Right lobe of liver (tissue), 6 donors: Measurements from ENCODE around the gene C2CD4B. TPM values are rescaled to one million over a fixed set of nuclear protein-coding genes. Genes with fewer than 3 reads are reported as not detected.

Experiments used
- ATAC-seq, 4 donors: fragments of 200-7000 bp; cut with Tn5 transposase; one replicate each; pipeline ENCODE4 v1.9.1; 2020; ENCODE audit warnings: mild to moderate bottlenecking in 4 of 4, moderate library complexity in 4 of 4
- DNase-seq, 3 donors: peaks; one replicate each; pipeline ENCODE4 v3.0.0-alpha.2; 2020
- H3K27ac ChIP-seq, 3 donors: fragments of 200-600 bp; one replicate each; pipeline ENCODE4 v1.8.0; 2022
- H3K27me3 ChIP-seq, 2 donors: fragments of 200-600 bp; one replicate each; pipeline ENCODE4 v1.8.0; 2022
- H3K36me3 ChIP-seq, 4 donors: fragments of 200-600 bp; sonication (generic) in 1 of 4; one replicate each; pipeline versions ENCODE4 v1.5.1 to v1.8.0; 2017 to 2022; ENCODE audit warnings: control low read depth in 1 of 4
- H3K4me1 ChIP-seq, 4 donors: fragments of 200-600 bp; sonication (generic) in 1 of 4; one replicate each; pipeline versions ENCODE4 v1.5.1 to v1.8.0; 2017 to 2022; ENCODE audit warnings: control low read depth in 1 of 4
- H3K4me3 ChIP-seq, 3 donors: fragments of 200-600 bp; one replicate each; pipeline ENCODE4 v1.8.0; 2022
- H3K9me3 ChIP-seq, 4 donors: fragments of 200-600 bp; sonication (generic) in 1 of 4; one replicate each; pipeline versions ENCODE4 v1.5.1 to v1.8.0; 2017 to 2022; ENCODE audit warnings: control low read depth in 1 of 4
- CTCF ChIP-seq, 4 donors: fragments of 200-600 bp in 3 of 4; fragments of 450-650 bp in 1 of 4; IDR thresholded peaks; one replicate each; pipeline versions ENCODE4 v1.5.1 to v1.8.0; 2016 to 2022; ENCODE audit warnings: antibody characterized with exemption in 4 of 4, mild to moderate bottlenecking in 2 of 4
- POLR2A ChIP-seq: fragments of 450-650 bp; IDR thresholded peaks from one replicate; pipeline ENCODE4 v1.6.1; 2017; ENCODE audit warnings: antibody characterized with exemption, mild to moderate bottlenecking
- WGBS: methylation state at CpG from one replicate; pipeline ENCODE4 v1.1.6; 2018; ENCODE audit warnings: low coverage, low lambda C conversion rate; ENCODE audit not compliant: insufficient coverage; ENCODE audit errors: missing lambda C conversion rate; 5-methylcytosine and 5-hydroxymethylcytosine counted together
- intact Hi-C, 2 donors: fragments of 100-400 bp; cut with DNase I; formaldehyde crosslinking; loops; one replicate each; pipeline versions ENCODE4 v1.11.2 to v1.14.1; 2022
- total RNA-seq, 6 experiments: library from RNA; depleted of rRNA in 2 of 6; stranded (reverse); fragments of >200 nt in 2 of 6; fragmentation: NEBNext Ultra II Directional in 3 of 6; extraction: Animal tissue kit (Norgen Biotek cat#: 25700) in 3 of 6; gene quantifications; one replicate each; pipeline versions ENCODE4 v1.1.0 to v1.2.4, GENCODE V29; 2016 to 2023
- donor health status: DM: no; HTN: yes; CAD: no.
- donor health status: DM: no; HTN: no; CAD: no.
- donor health status: DM: no; HTN: no; CAD: no.
- donor health status: DM: no; HTN: yes; CAD: no.
- donor health status: DM: no; HTN: yes; CAD: no.

Gene C2CD4B
- total RNA-seq, 6 experiments from 2014 or later: 0.37 to 4.6 (median 1.4) TPM

GRCh38 chr15:62125773-62126172, 39.3 kb downstream of the C2CD4B start:
- TF ChIP-seq POLR2A (no peak), CTCF (IDR thresholded peaks at IDR 0.05) (peak; percentile 50 to 57 (median 52))
- no peaks in the 10 kb centered on the region for H3K9me3 ChIP-seq
- H3K4me1 ChIP-seq: peaks cover 0 to 15% (median 9%) of the 10 kb centered on the region in 4 donors
- 11% methylated on average over 2 of the region's 2 CpGs for WGBS
- ATAC-seq (peak; percentile 75 to 77 (median 75)), DNase-seq (peak in 1 of 3 donors; percentile 29)
- no peaks in the 10 kb centered on the region for H3K36me3 ChIP-seq
- no peaks in the 10 kb centered on the region for H3K27me3 ChIP-seq
- H3K27ac ChIP-seq: peak overlapping the region in 1 of 3 donors; percentile 92
- no peak overlapping the region for H3K4me3 ChIP-seq
- intact Hi-C loops: no loop called here

- peak; percentile 29 to 52 (median 44) for ATAC-seq
- WGBS: 44% methylated on average over 2 of the region's 2 CpGs
- Histone ChIP-seq H3K4me3 (no peak overlapping the region), H3K36me3 (no peaks in the 10 kb centered on the region), H3K9me3 (no peaks in the 10 kb centered on the region), H3K27me3 (no peaks in the 10 kb centered on the region), H3K27ac (peak overlapping the region; percentile 21 to 92 (median 84)), H3K4me1 (peaks cover 0 to 15% (median 9%) of the 10 kb centered on the region in 4 donors)
- TF ChIP-seq POLR2A: no peak
- TF ChIP-seq CTCF (IDR thresholded peaks at IDR 0.05): peak in 1 of 4 donors; percentile 3
- intact Hi-C loops: no loop called here
- DNase-seq: no peak
Measured at GRCh38 chr15:62124973-62125303, 40.1 kb downstream of the C2CD4B start.

- Histone ChIP-seq H3K27me3 (no peaks in the 10 kb centered on the region), H3K27ac (peak overlapping the region; percentile 32 to 92 (median 84)), H3K36me3 (no peaks in the 10 kb centered on the region), H3K4me1 (peaks cover 0 to 15% (median 9%) of the 10 kb centered on the region in 4 donors), H3K9me3 (no peaks in the 10 kb centered on the region), H3K4me3 (no peak overlapping the region)
- ATAC-seq (peak; percentile 67 to 82 (median 80)), DNase-seq (no peak)
- 6% methylated on average over 6 of the region's 6 CpGs for WGBS
- TF ChIP-seq POLR2A: no peak
- no peak for TF ChIP-seq CTCF (IDR thresholded peaks at IDR 0.05)
- intact Hi-C loops: no loop called here
Measured at GRCh38 chr15:62124176-62124972, 40.7 kb downstream of the C2CD4B start.

- no peak overlapping the region for H3K4me3 ChIP-seq
- H3K27ac ChIP-seq: peak overlapping the region in 1 of 3 donors; percentile 92
- H3K36me3 ChIP-seq: no peaks in the 10 kb centered on the region
- no peaks in the 10 kb centered on the region for H3K27me3 ChIP-seq
- peaks cover 0 to 15% (median 9%) of the 10 kb centered on the region in 4 donors for H3K4me1 ChIP-seq
- intact Hi-C loops: no loop called here
- no peaks in the 10 kb centered on the region for H3K9me3 ChIP-seq
- no peak for TF ChIP-seq CTCF (IDR thresholded peaks at IDR 0.05)
- no peak for TF ChIP-seq POLR2A
- peak in 1 of 4 donors; percentile 10 for ATAC-seq
- WGBS: 86% methylated on average over 1 of the region's 2 CpGs
- DNase-seq: no peak
Measured at GRCh38 chr15:62122249-62122648, 42.8 kb downstream of the C2CD4B start.
